T-helper 1 cell treated with Interleukin-12 subunit alpha and Interleukin-12 subunit beta and Interleukin-4 antibody, amounts not matched to agents 30 μg/mL and 1 μg/mL, for 36 hours (primary cell): ENCODE results near the gene OR14I1.

Source experiments
- H3K27ac Mint-ChIP-seq: one replicate; pipeline ENCODE4 v1.8.0; 2021; ENCODE audit warnings: mild to moderate bottlenecking, mixed read lengths
- H3K27me3 Mint-ChIP-seq: one replicate; pipeline ENCODE4 v1.8.0; 2021; ENCODE audit warnings: low read depth, mixed read lengths
- H3K36me3 Mint-ChIP-seq: one replicate; pipeline ENCODE4 v1.8.0; 2021; ENCODE audit warnings: low read depth, mixed read lengths
- H3K4me1 Mint-ChIP-seq: one replicate; pipeline ENCODE4 v1.8.0; 2021; ENCODE audit warnings: low read depth, mixed read lengths
- H3K4me3 Mint-ChIP-seq: one replicate; pipeline ENCODE4 v1.8.0; 2021; ENCODE audit warnings: mild to moderate bottlenecking, moderate library complexity, mixed read lengths
- H3K9me3 Mint-ChIP-seq: one replicate; pipeline ENCODE4 v1.8.0; 2021; ENCODE audit warnings: mixed read lengths

Gene OR14I1

GRCh38 chr1:248702714-248703113 lies at the start of gene OR14I1:
Gene OR14I1 (minus strand): TSS chr1:248702766.
- H3K9me3 Mint-ChIP-seq = no peaks in the 10 kb centered on the region
- no peak within 1 kb of the TSS for H3K27ac Mint-ChIP-seq
- H3K4me3 Mint-ChIP-seq = no peak within 1 kb of the TSS
- no peaks in the 10 kb centered on the region for H3K4me1 Mint-ChIP-seq
- no peaks in the 10 kb centered on the region for H3K36me3 Mint-ChIP-seq
- H3K27me3 Mint-ChIP-seq = no peaks in the 10 kb centered on the region

GRCh38 chr1:248751635-248752034 lies 49.1 kb upstream of the OR14I1 start:
- no peak overlapping the region for H3K27ac Mint-ChIP-seq
- no peaks in the 10 kb centered on the region for H3K27me3 Mint-ChIP-seq
- no peak overlapping the region for H3K4me3 Mint-ChIP-seq
- H3K9me3 Mint-ChIP-seq = no peaks in the 10 kb centered on the region
- peaks cover 8% of the 10 kb centered on the region for H3K4me1 Mint-ChIP-seq
- H3K36me3 Mint-ChIP-seq = no peaks in the 10 kb centered on the region

GRCh38 chr1:248751142-248751541 lies 48.6 kb upstream of the OR14I1 start:
- Mint-ChIP-seq H3K9me3 (no peaks in the 10 kb centered on the region), H3K27me3 (no peaks in the 10 kb centered on the region), H3K4me1 (peaks cover 8% of the 10 kb centered on the region), H3K4me3 (no peak overlapping the region), H3K27ac (no peak overlapping the region), H3K36me3 (no peaks in the 10 kb centered on the region)

- no peak overlapping the region for H3K27ac Mint-ChIP-seq
- H3K9me3 Mint-ChIP-seq = no peaks in the 10 kb centered on the region
- H3K27me3 Mint-ChIP-seq = no peaks in the 10 kb centered on the region
- H3K36me3 Mint-ChIP-seq = no peaks in the 10 kb centered on the region
- peaks cover 8% of the 10 kb centered on the region for H3K4me1 Mint-ChIP-seq
- H3K4me3 Mint-ChIP-seq = no peak overlapping the region
Measured at GRCh38 chr1:248750496-248750895, 47.9 kb upstream of the OR14I1 start.

GRCh38 chr1:248748211-248748610 lies 45.6 kb upstream of the OR14I1 start:
- Mint-ChIP-seq H3K4me3 (no peak overlapping the region), H3K36me3 (no peaks in the 10 kb centered on the region), H3K27ac (no peak overlapping the region), H3K4me1 (peaks cover 8% of the 10 kb centered on the region), H3K9me3 (no peaks in the 10 kb centered on the region), H3K27me3 (no peaks in the 10 kb centered on the region)

DNA sequence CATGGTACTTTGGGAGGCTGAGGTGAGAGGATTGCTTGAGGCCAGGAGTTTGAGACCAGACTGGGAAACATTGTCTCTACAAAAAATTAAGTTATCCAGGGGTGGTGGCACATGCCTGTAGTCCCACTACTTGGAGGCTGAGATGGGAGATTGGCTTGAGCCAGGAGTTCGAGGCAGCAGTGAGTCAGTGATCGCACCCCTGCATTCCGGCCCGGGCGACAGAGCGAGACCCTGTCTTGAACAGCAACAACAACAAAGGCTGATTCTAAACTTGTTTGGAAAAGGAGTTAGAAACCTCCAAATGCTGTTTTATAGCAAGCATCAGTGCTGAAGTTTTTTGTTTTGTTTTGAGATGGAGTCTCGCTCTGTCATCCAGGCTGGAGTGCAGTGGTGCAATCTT lies 38.3 kb upstream of the OR14I1 start:
- H3K4me1 Mint-ChIP-seq = no peaks in the 10 kb centered on the region
- H3K27ac Mint-ChIP-seq = no peak overlapping the region
- no peak overlapping the region for H3K4me3 Mint-ChIP-seq
- no peaks in the 10 kb centered on the region for H3K36me3 Mint-ChIP-seq
- H3K9me3 Mint-ChIP-seq = no peaks in the 10 kb centered on the region
- H3K27me3 Mint-ChIP-seq = no peaks in the 10 kb centered on the region

- H3K9me3 Mint-ChIP-seq = peaks cover 4% of the 10 kb centered on the region
- no peaks in the 10 kb centered on the region for H3K36me3 Mint-ChIP-seq
- H3K27ac Mint-ChIP-seq = no peak overlapping the region
- no peaks in the 10 kb centered on the region for H3K4me1 Mint-ChIP-seq
- no peaks in the 10 kb centered on the region for H3K27me3 Mint-ChIP-seq
- no peak overlapping the region for H3K4me3 Mint-ChIP-seq
Measured at GRCh38 chr1:248739572-248740205, 37.1 kb upstream of the OR14I1 start.

DNA sequence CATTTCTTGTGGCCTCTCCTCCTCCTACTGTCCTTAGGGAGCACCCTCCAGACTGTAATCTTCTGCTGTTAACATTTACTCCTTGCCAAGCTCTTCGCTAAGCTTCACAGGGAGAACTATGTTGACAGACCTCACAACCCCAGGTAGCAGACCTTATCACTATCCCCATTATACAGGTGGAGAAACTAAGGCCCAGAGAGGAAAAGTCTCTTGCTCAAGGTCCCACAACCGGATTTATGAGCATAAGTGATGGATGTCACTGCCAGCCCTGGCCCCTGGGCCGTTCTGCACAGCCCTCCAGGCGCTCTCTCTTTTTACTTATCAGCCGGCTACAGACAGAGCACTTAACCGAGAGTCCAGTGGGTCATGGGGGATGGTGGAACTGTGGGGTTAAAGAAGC lies 34.9 kb upstream of the OR14I1 start:
- Mint-ChIP-seq H3K4me1 (no peaks in the 10 kb centered on the region), H3K4me3 (no peak overlapping the region), H3K36me3 (no peaks in the 10 kb centered on the region), H3K9me3 (peaks cover 10% of the 10 kb centered on the region), H3K27ac (no peak overlapping the region), H3K27me3 (no peaks in the 10 kb centered on the region)

GRCh38 chr1:248736977-248737376 lies 34.4 kb upstream of the OR14I1 start:
- H3K4me3 Mint-ChIP-seq = no peak overlapping the region
- H3K27me3 Mint-ChIP-seq = no peaks in the 10 kb centered on the region
- no peaks in the 10 kb centered on the region for H3K4me1 Mint-ChIP-seq
- peaks cover 10% of the 10 kb centered on the region for H3K9me3 Mint-ChIP-seq
- H3K27ac Mint-ChIP-seq = no peak overlapping the region
- no peaks in the 10 kb centered on the region for H3K36me3 Mint-ChIP-seq

DNA sequence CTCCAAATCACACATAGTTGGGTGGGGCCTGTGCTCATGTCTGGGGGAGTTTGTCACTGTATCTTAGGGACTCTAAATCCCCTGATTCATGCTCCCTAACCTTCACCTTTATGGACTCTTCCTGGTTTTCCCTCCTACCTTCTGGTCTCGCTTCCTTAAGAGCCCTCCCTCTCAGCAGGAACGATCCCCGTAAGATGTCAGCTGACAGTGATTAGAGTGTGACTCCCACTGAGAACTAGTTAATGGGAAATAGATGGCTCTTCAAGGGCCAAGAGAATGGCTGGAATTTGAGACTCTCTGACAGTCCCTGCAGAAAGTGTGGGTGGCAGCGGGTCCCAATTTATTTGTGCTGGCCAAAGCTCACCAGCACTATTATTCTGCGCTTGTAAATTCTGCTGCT lies 31.0 kb upstream of the OR14I1 start:
- H3K4me1 Mint-ChIP-seq = no peaks in the 10 kb centered on the region
- no peak overlapping the region for H3K4me3 Mint-ChIP-seq
- H3K27me3 Mint-ChIP-seq = no peaks in the 10 kb centered on the region
- H3K36me3 Mint-ChIP-seq = no peaks in the 10 kb centered on the region
- H3K9me3 Mint-ChIP-seq = peaks cover 10% of the 10 kb centered on the region
- no peak overlapping the region for H3K27ac Mint-ChIP-seq

GRCh38 chr1:248730507-248731335 lies 28.2 kb upstream of the OR14I1 start:
- H3K4me3 Mint-ChIP-seq = no peak overlapping the region
- no peaks in the 10 kb centered on the region for H3K36me3 Mint-ChIP-seq
- peaks cover 10% of the 10 kb centered on the region for H3K9me3 Mint-ChIP-seq
- H3K27me3 Mint-ChIP-seq = no peaks in the 10 kb centered on the region
- H3K27ac Mint-ChIP-seq = no peak overlapping the region
- no peaks in the 10 kb centered on the region for H3K4me1 Mint-ChIP-seq

DNA sequence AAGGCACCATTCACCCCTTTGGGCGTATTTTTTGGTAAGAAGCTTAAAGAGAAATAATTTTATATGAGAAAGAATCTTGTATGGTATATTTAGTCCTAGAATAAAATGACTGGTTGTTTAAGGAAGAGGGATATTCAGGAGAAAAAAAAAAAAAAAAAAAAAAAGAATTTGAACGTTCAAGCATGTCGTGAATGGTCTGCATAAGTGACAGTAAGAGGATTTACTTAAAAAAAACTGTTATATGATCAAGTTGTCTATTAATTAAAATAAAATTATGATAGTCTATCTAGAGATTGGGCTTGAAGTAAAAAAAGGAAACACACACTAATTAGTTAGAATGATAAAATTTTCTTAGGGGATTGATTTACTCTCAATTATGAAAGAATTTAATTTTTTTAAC lies 11.7 kb upstream of the OR14I1 start:
- H3K27me3 Mint-ChIP-seq = no peaks in the 10 kb centered on the region
- H3K36me3 Mint-ChIP-seq = no peaks in the 10 kb centered on the region
- H3K9me3 Mint-ChIP-seq = peaks cover 21% of the 10 kb centered on the region
- no peak overlapping the region for H3K4me3 Mint-ChIP-seq
- H3K27ac Mint-ChIP-seq = no peak overlapping the region
- no peaks in the 10 kb centered on the region for H3K4me1 Mint-ChIP-seq

DNA sequence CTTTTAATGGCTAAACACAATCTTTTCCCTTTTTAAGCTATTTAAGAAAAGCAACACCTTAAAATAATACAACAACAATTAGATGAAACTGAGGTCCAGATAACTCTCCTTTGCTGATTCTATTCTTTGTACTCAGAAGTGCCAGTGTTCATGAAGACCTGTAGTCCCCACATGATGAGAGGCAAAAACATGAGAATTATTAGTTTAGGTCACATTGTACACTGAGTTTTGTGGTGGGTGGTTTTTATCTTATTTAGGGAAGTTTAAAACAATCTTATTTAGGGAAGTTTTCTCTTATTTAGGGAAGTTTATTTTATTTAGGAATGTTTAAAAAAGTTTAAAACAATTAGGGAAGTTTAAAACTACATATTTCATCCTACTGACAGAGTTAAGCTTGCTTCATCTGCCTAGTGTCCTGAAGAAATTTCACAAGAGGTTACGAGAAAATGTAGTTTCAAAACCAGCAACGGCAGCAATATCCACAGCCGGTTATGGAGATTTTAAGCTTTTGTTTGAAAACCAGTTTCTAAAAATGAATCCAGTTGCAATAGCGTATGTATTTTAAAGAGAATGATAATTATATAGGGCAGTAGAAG lies 7.8 kb upstream of the OR14I1 start:
- Mint-ChIP-seq H3K4me3 (no peak overlapping the region), H3K36me3 (no peaks in the 10 kb centered on the region), H3K4me1 (no peaks in the 10 kb centered on the region), H3K27ac (no peak overlapping the region), H3K27me3 (no peaks in the 10 kb centered on the region), H3K9me3 (peaks cover 18% of the 10 kb centered on the region)

DNA sequence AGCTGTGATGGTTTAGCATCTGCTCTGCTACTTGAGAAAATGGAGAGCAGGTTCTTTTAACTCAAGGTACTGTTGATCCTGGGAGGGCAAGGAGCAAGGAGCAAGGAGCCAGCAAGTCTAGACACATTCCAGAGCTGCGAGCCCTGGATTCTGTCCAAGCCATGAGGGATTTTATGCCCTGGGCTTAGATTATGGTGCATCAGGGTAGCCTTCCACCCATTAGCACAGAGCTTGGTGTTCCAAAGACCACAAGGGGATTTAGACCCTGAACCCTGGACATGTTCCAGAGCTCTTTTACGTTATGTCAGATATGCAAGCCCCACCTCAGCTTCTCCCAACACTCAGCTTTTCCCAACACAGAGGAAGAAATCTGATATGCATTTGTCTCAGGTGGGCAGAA lies 2.0 kb upstream of the OR14I1 start:
- no peaks in the 10 kb centered on the region for H3K27me3 Mint-ChIP-seq
- no peaks in the 10 kb centered on the region for H3K4me1 Mint-ChIP-seq
- no peak overlapping the region for H3K4me3 Mint-ChIP-seq
- no peaks in the 10 kb centered on the region for H3K36me3 Mint-ChIP-seq
- H3K9me3 Mint-ChIP-seq = no peaks in the 10 kb centered on the region
- no peak overlapping the region for H3K27ac Mint-ChIP-seq

DNA sequence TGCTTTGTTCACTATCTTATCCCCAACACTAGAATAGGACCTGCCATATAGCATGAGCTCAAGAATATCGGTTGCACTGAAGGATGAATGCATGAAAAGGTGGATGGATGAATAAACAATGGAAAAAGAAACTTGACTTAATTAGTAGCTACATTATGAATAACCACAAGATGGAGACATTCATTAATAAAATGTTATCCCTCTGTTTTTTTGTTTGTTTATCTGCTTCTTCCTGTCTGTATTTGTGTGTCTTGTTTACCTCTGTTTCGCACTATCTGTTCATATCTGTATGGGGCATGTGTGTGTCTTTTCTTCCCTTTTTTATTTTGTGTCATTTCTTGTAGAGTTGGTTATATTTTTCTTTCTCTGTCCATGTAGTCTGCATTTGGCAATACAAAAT lies 1.1 kb upstream of the OR14I1 start:
- no peak overlapping the region for H3K27ac Mint-ChIP-seq
- H3K27me3 Mint-ChIP-seq = no peaks in the 10 kb centered on the region
- no peaks in the 10 kb centered on the region for H3K9me3 Mint-ChIP-seq
- no peaks in the 10 kb centered on the region for H3K36me3 Mint-ChIP-seq
- H3K4me3 Mint-ChIP-seq = no peak overlapping the region
- H3K4me1 Mint-ChIP-seq = no peaks in the 10 kb centered on the region
